ENCODE results near the gene TSSK6.

The TSSK6 gene

DNA sequence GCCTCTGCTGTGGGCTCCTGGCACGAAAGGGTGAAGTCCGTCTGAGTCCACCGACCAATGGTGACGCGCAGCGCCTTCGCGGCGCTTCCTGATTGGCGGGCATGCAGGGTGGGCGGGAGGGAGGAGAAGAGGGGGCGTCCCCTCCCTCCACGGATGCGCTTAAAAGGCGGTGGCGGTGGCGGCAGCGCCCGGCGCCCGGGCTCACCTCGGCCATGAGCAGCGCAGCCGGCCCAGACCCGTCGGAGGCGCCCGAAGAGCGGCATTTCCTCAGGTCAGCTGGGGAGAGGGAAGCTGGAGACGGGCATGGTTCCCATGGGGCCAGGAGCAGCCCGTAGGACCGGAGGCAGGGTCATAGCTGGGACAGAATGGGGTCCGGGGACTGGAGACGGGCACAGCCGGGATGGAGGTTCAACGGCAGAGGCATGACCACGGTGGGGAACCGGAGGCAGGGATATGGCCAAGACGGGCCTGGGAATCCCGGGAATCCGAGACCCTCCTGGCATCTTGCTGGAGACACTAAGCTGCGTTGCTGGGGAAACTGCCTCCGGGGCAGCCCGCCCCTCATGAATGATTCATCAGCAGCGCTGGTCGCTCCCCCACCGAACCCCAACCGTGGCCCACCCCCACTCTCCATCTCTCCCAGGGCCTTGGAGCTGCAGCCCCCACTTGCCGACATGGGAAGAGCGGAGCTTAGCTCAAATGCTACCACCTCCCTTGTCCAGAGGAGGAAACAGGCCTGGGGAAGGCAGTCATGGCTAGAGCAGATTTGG lies 13.6 kb upstream of the TSSK6 start, which contains the start of gene YJEFN3:
YJEFN3 (plus strand) TSS at position 191 of the 770 bp plus-strand sequence; CDS start at position 213, 22 bp downstream.
- no peaks in the 10 kb centered on the region for H3K36me3 ChIP-seq (ENCODE audit: insufficient read depth, low read length)
- no peak within 1 kb of the TSS for H3K27ac ChIP-seq (ENCODE audit: low read depth, low read length)
- H3K27me3 ChIP-seq (ENCODE audit: insufficient read depth, low read length): no peaks in the 10 kb centered on the region
- H3K4me3 ChIP-seq (ENCODE audit: low read depth, low read length): no peak within 1 kb of the TSS
- peaks cover 3% of the 10 kb centered on the region for H3K79me2 ChIP-seq (ENCODE audit: control insufficient read depth, insufficient read depth, low read length, unreplicated experiment)
- H2AFZ ChIP-seq (ENCODE audit: low read length, unreplicated experiment): no peak within 1 kb of the TSS
- H3K4me1 ChIP-seq (ENCODE audit: control insufficient read depth, insufficient read depth, low read length, unreplicated experiment): peaks cover 7% of the 10 kb centered on the region

GRCh38 chr19:19527674-19528625 lies 12.6 kb upstream of the TSSK6 start:
- Histone ChIP-seq H3K27me3 (ENCODE audit: insufficient read depth, low read length) (no peaks in the 10 kb centered on the region), H2AFZ (ENCODE audit: low read length, unreplicated experiment) (no peak overlapping the region), H3K4me3 (ENCODE audit: low read depth, low read length) (no peak overlapping the region), H3K4me1 (ENCODE audit: control insufficient read depth, insufficient read depth, low read length, unreplicated experiment) (peaks cover 7% of the 10 kb centered on the region), H3K36me3 (ENCODE audit: insufficient read depth, low read length) (no peaks in the 10 kb centered on the region), H3K79me2 (ENCODE audit: control insufficient read depth, insufficient read depth, low read length, unreplicated experiment) (peaks cover 8% of the 10 kb centered on the region), H3K27ac (ENCODE audit: low read depth, low read length) (no peak overlapping the region)

DNA sequence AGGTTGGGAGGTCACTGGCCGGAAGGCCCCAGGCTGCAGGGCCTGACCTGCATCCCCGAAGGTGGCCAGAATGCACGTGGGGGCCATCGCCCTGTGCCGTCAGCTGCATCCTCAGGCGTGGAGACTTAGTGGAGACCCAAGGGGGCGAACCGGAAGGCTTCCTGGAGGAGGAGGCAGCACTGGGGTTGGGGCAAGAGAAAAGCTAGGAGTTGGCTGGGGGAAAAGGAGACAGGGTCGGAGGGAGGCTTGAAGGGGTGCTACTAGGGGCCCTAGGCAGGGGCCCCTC lies 12.0 kb upstream of the TSSK6 start:
- no peaks in the 10 kb centered on the region for H3K27me3 ChIP-seq (ENCODE audit: insufficient read depth, low read length)
- H3K27ac ChIP-seq (ENCODE audit: low read depth, low read length): no peak overlapping the region
- H3K4me3 ChIP-seq (ENCODE audit: low read depth, low read length): no peak overlapping the region
- H2AFZ ChIP-seq (ENCODE audit: low read length, unreplicated experiment): no peak overlapping the region
- peaks cover 7% of the 10 kb centered on the region for H3K4me1 ChIP-seq (ENCODE audit: control insufficient read depth, insufficient read depth, low read length, unreplicated experiment)
- H3K36me3 ChIP-seq (ENCODE audit: insufficient read depth, low read length): no peaks in the 10 kb centered on the region
- H3K79me2 ChIP-seq (ENCODE audit: control insufficient read depth, insufficient read depth, low read length, unreplicated experiment): peaks cover 12% of the 10 kb centered on the region

DNA sequence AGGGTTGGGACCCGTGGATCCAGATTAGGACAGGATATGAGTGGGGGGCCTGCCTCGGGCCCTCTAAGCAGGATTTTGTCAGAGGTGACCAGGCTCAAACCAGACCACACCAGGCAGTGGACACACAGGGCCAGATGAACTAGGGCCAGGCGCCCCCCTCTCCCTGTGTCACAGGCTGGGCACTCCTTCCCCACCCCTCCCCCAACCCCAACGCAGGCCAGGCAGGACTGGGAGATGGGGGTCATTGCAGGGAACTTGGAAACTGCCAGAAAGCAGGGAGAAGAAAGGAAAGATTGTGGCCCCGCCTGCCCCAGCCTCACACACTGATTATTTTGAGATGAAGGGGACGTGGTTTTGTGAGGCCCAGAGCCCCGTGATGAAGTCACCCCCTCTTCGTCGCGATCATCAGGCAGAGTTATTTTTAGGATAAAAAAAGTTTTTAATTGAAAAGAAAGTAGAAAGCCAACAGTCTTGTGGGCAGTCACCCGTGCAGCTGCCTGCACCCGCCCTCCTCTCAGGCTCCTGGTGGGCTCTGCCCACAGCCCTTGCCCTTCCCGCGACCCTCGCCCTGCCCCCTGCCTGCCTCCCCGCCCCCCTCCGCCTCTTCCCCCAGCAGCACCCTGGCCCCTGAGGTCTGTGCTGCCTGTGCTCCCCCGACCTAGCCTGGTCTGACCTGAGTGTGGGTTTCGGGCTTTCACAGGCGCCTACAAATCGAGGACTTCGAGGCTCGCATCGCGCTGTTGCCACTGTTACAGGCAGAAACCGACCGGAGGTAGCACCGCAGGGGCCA lies 11.4 kb upstream of the TSSK6 start:
- no peaks in the 10 kb centered on the region for H3K27me3 ChIP-seq (ENCODE audit: insufficient read depth, low read length)
- no peaks in the 10 kb centered on the region for H3K36me3 ChIP-seq (ENCODE audit: insufficient read depth, low read length)
- no peak overlapping the region for H3K27ac ChIP-seq (ENCODE audit: low read depth, low read length)
- no peak overlapping the region for H2AFZ ChIP-seq (ENCODE audit: low read length, unreplicated experiment)
- peaks cover 15% of the 10 kb centered on the region for H3K79me2 ChIP-seq (ENCODE audit: control insufficient read depth, insufficient read depth, low read length, unreplicated experiment)
- no peak overlapping the region for H3K4me3 ChIP-seq (ENCODE audit: low read depth, low read length)
- peaks cover 7% of the 10 kb centered on the region for H3K4me1 ChIP-seq (ENCODE audit: control insufficient read depth, insufficient read depth, low read length, unreplicated experiment)

DNA sequence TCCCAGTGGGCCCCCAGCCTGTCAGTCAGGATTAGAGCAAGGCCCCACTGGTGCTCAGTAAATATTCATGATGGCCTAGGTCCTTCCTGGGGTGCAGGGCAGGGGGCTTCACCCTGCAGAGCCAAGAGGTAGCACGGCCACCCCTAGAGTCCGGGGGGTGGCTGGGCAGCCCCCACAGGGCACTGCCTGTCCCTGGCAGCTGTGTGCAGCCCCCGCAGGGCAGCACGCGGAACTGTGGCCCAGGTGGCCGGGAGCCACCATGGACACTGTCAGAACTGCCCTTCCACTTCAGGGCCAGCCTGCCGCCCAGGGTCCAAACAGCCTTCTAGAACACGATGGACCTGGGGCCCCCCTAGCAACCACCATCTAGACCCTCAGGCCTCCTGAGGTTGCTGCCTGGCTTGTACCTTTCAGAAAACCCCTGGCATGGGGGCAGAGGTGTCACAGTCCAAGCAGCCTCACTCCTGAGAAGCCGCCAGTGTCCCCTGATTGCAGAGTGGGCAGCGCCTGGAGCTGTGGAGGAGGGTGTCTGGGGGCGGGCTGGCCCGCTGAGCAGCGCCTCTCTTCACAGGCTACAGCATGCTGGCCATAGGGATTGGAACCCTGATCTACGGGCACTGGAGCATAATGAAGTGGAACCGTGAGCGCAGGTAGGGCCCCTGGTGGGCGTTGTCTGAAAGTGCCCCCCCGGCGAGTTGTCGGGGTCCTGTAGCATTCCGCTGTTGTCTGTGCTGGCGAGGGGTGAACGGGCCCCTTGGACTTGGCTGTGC lies 10.4 kb upstream of the TSSK6 start:
- Histone ChIP-seq H3K4me1 (ENCODE audit: control insufficient read depth, insufficient read depth, low read length, unreplicated experiment) (peaks cover 7% of the 10 kb centered on the region), H3K36me3 (ENCODE audit: insufficient read depth, low read length) (no peaks in the 10 kb centered on the region)

DNA sequence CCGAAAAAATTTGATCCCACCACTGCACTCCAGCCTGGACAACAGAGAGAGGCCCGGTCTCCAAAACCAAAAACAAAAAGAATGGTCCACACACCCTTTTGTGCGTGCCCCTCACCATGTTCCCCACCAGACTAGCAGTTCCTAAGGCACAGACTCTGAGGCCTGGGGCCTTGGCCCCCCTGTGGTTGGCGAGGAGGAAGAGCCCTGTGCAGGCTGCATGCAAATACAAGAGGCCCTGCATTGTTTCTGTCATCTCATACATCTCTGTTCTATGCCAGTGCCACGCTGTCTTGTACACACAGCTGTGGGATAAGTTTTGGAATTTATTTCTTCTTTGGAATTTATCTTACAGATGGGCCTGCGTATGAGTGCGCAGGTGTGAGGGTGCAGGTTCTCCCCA lies 8.7 kb upstream of the TSSK6 start:
- Histone ChIP-seq H3K4me1 (ENCODE audit: control insufficient read depth, insufficient read depth, low read length, unreplicated experiment) (no peaks in the 10 kb centered on the region), H3K4me3 (ENCODE audit: low read depth, low read length) (no peak overlapping the region), H3K36me3 (ENCODE audit: insufficient read depth, low read length) (no peaks in the 10 kb centered on the region), H2AFZ (ENCODE audit: low read length, unreplicated experiment) (no peak overlapping the region), H3K27ac (ENCODE audit: low read depth, low read length) (no peak overlapping the region), H3K27me3 (ENCODE audit: insufficient read depth, low read length) (no peaks in the 10 kb centered on the region), H3K79me2 (ENCODE audit: control insufficient read depth, insufficient read depth, low read length, unreplicated experiment) (peaks cover 32% of the 10 kb centered on the region)

More for the DNA sequence above, 10.4 kb upstream of the TSSK6 start:
- Histone ChIP-seq H3K27ac (ENCODE audit: low read depth, low read length) (no peak overlapping the region), H3K79me2 (ENCODE audit: control insufficient read depth, insufficient read depth, low read length, unreplicated experiment) (peaks cover 20% of the 10 kb centered on the region), H3K27me3 (ENCODE audit: insufficient read depth, low read length) (no peaks in the 10 kb centered on the region), H3K4me3 (ENCODE audit: low read depth, low read length) (no peak overlapping the region), H2AFZ (ENCODE audit: low read length, unreplicated experiment) (no peak overlapping the region)

GRCh38 chr19:19523177-19523576 lies 7.8 kb upstream of the TSSK6 start:
- no peaks in the 10 kb centered on the region for H3K4me1 ChIP-seq (ENCODE audit: control insufficient read depth, insufficient read depth, low read length, unreplicated experiment)
- peaks cover 32% of the 10 kb centered on the region for H3K79me2 ChIP-seq (ENCODE audit: control insufficient read depth, insufficient read depth, low read length, unreplicated experiment)
- no peak overlapping the region for H3K4me3 ChIP-seq (ENCODE audit: low read depth, low read length)
- H3K27ac ChIP-seq (ENCODE audit: low read depth, low read length): no peak overlapping the region
- H2AFZ ChIP-seq (ENCODE audit: low read length, unreplicated experiment): no peak overlapping the region
- H3K36me3 ChIP-seq (ENCODE audit: insufficient read depth, low read length): no peaks in the 10 kb centered on the region
- no peaks in the 10 kb centered on the region for H3K27me3 ChIP-seq (ENCODE audit: insufficient read depth, low read length)

- H3K4me1 ChIP-seq (ENCODE audit: control insufficient read depth, insufficient read depth, low read length, unreplicated experiment): peaks cover 5% of the 10 kb centered on the region
- no peak overlapping the region for H3K4me3 ChIP-seq (ENCODE audit: low read depth, low read length)
- H3K79me2 ChIP-seq (ENCODE audit: control insufficient read depth, insufficient read depth, low read length, unreplicated experiment): peaks cover 50% of the 10 kb centered on the region
- H3K36me3 ChIP-seq (ENCODE audit: insufficient read depth, low read length): no peaks in the 10 kb centered on the region
- H2AFZ ChIP-seq (ENCODE audit: low read length, unreplicated experiment): no peak overlapping the region
- H3K27ac ChIP-seq (ENCODE audit: low read depth, low read length): no peak overlapping the region
- H3K27me3 ChIP-seq (ENCODE audit: insufficient read depth, low read length): no peaks in the 10 kb centered on the region
Measured at GRCh38 chr19:19520989-19521388, 5.6 kb upstream of the TSSK6 start.

- Histone ChIP-seq H3K36me3 (ENCODE audit: insufficient read depth, low read length) (no peaks in the 10 kb centered on the region), H3K4me3 (ENCODE audit: low read depth, low read length) (peak overlapping the region; percentile 97), H3K27me3 (ENCODE audit: insufficient read depth, low read length) (no peaks in the 10 kb centered on the region), H2AFZ (ENCODE audit: low read length, unreplicated experiment) (no peak overlapping the region), H3K79me2 (ENCODE audit: control insufficient read depth, insufficient read depth, low read length, unreplicated experiment) (peaks cover 38% of the 10 kb centered on the region), H3K27ac (ENCODE audit: low read depth, low read length) (no peak overlapping the region), H3K4me1 (ENCODE audit: control insufficient read depth, insufficient read depth, low read length, unreplicated experiment) (peaks cover 5% of the 10 kb centered on the region)
Measured at GRCh38 chr19:19517235-19517619, 1.9 kb upstream of the TSSK6 start.

Data from ACC112 (cell line).